Endodermal cell (in vitro differentiated cells): ENCODE data around the gene PLEKHM3. TPM values are rescaled to one million over a fixed set of nuclear protein-coding genes. Genes with fewer than 3 reads are reported as not detected.

ENCODE experiments used
- DNase-seq: peaks from one replicate; pipeline ENCODE4 v3.0.0-alpha.2; 2017
- H3K27ac ChIP-seq: 2 replicates; pipeline ENCODE4 v1.5.1; 2013; ENCODE audit warnings: mild to moderate bottlenecking, low read depth, low read length, moderate library complexity
- H3K27me3 ChIP-seq: 2 replicates; pipeline ENCODE4 v1.6.1; 2013; ENCODE audit warnings: mild to moderate bottlenecking, low read length, moderate library complexity; ENCODE audit not compliant: insufficient read depth, control insufficient read depth, poor library complexity, severe bottlenecking
- H3K36me3 ChIP-seq: 2 replicates; pipeline ENCODE4 v1.7.0; 2013; ENCODE audit warnings: mild to moderate bottlenecking, low read length, moderate library complexity; ENCODE audit not compliant: control insufficient read depth, insufficient read depth
- H3K4me1 ChIP-seq: one replicate; pipeline ENCODE4 v1.7.0; 2013; ENCODE audit warnings: low read length; ENCODE audit not compliant: control insufficient read depth, insufficient read depth
- H3K4me3 ChIP-seq: 2 replicates; pipeline ENCODE4 v1.5.1; 2013; ENCODE audit warnings: mild to moderate bottlenecking, low read length, moderate library complexity
- H3K9ac ChIP-seq: 2 replicates; pipeline ENCODE4 v1.6.1; 2013; ENCODE audit warnings: mild to moderate bottlenecking, low read length, moderate library complexity; ENCODE audit not compliant: poor library complexity, severe bottlenecking; ENCODE audit errors: extremely low read depth
- H3K9me3 ChIP-seq: 2 replicates; pipeline ENCODE4 v1.6.1; 2013; ENCODE audit warnings: mild to moderate bottlenecking, low read length, moderate library complexity; ENCODE audit not compliant: control insufficient read depth
- H3K27ac Mint-ChIP-seq: 2 replicates; pipeline ENCODE4 v1.8.0; 2020; ENCODE audit warnings: mixed read lengths
- H3K27me3 Mint-ChIP-seq: 2 replicates; pipeline ENCODE4 v1.8.0; 2021; ENCODE audit warnings: mild to moderate bottlenecking, mixed read lengths; ENCODE audit not compliant: insufficient read depth
- H3K36me3 Mint-ChIP-seq: 2 replicates; pipeline ENCODE4 v1.8.0; 2020; ENCODE audit warnings: low read depth, mixed read lengths
- H3K4me1 Mint-ChIP-seq: 2 replicates; pipeline ENCODE4 v1.8.0; 2020; ENCODE audit warnings: mixed read lengths
- H3K4me3 Mint-ChIP-seq: 2 replicates; pipeline ENCODE4 v1.8.0; 2020; ENCODE audit warnings: mild to moderate bottlenecking, moderate library complexity, mixed read lengths
- H3K9me3 Mint-ChIP-seq: 2 replicates; pipeline ENCODE4 v1.8.0; 2020; ENCODE audit warnings: mild to moderate bottlenecking, mixed read lengths
- CTCF ChIP-seq: fragments of 200-600 bp; sonication (generic); conservative IDR thresholded peaks from 2 replicates; pipeline ENCODE4 v1.5.0; 2021; ENCODE audit warnings: antibody characterized with exemption, mild to moderate bottlenecking
- WGBS, 2 experiments: methylation state at CpG; one replicate each; pipeline versions ENCODE4 v1.1.5 to v1.1.7; 2013; ENCODE audit warnings: missing lambda C conversion rate in 2 of 2, mixed read lengths in 1 of 2; ENCODE audit not compliant: insufficient coverage in 1 of 2, insufficient read length in 1 of 2; 5-methylcytosine and 5-hydroxymethylcytosine counted together
- total RNA-seq, 2 donors: library from RNA; stranded (reverse); fragmentation: NEBNext Ultra II Directional in 1 of 2; extraction: Animal tissue kit (Norgen Biotek cat#: 25700) in 1 of 2; gene quantifications; 2 replicates in 1 of 2; 3 replicates in 1 of 2; pipeline ENCODE4 v1.2.1, GENCODE V29; 2021

The PLEKHM3 gene
- total RNA-seq, 2 donors from 2014 or later = 13.3 to 17.9 TPM

- peaks cover 7% of the 10 kb centered on the region for H3K36me3 Mint-ChIP-seq
- no peaks in the 10 kb centered on the region for H3K27me3 ChIP-seq
- H3K27ac ChIP-seq = no peak overlapping the region
- no peaks in the 10 kb centered on the region for H3K9me3 ChIP-seq
- no peaks in the 10 kb centered on the region for H3K9me3 Mint-ChIP-seq
- no peak for TF ChIP-seq CTCF
- no peak overlapping the region for H3K27ac Mint-ChIP-seq
- H3K4me3 ChIP-seq = no peak overlapping the region
- no peak overlapping the region for H3K9ac ChIP-seq
- H3K4me1 Mint-ChIP-seq = peaks cover 62% of the 10 kb centered on the region
- no peaks in the 10 kb centered on the region for H3K27me3 Mint-ChIP-seq
- 88 to 97% methylated on average over 7 to 9 of the region's 9 CpGs for WGBS, 2 experiments
- DNase-seq = no peak
- H3K4me3 Mint-ChIP-seq = no peak overlapping the region
- peaks cover 36% of the 10 kb centered on the region for H3K4me1 ChIP-seq
- H3K36me3 ChIP-seq = peaks cover 11% of the 10 kb centered on the region
Observed at GRCh38 chr2:207897541-207898353, 127.6 kb downstream of the PLEKHM3 start.

GRCh38 chr2:207896525-207897285 lies 128.6 kb downstream of the PLEKHM3 start:
- TF ChIP-seq CTCF = peak; percentile 79
- H3K4me1 ChIP-seq = peaks cover 45% of the 10 kb centered on the region
- peak overlapping the region; percentile 21 for H3K9ac ChIP-seq
- Mint-ChIP-seq H3K27me3 (no peaks in the 10 kb centered on the region), H3K36me3 (peaks cover 7% of the 10 kb centered on the region), H3K4me1 (peaks cover 63% of the 10 kb centered on the region), H3K9me3 (no peaks in the 10 kb centered on the region), H3K27ac (peak overlapping the region; percentile 89), H3K4me3 (no peak overlapping the region)
- no peak overlapping the region for H3K27ac ChIP-seq
- peak; percentile 85 for DNase-seq
- no peak overlapping the region for H3K4me3 ChIP-seq
- no peaks in the 10 kb centered on the region for H3K9me3 ChIP-seq
- H3K27me3 ChIP-seq = no peaks in the 10 kb centered on the region
- 53 to 59% methylated on average over 5 to 6 of the region's 6 CpGs for WGBS, 2 experiments
- H3K36me3 ChIP-seq = peaks cover 11% of the 10 kb centered on the region

- H3K27ac ChIP-seq = no peak overlapping the region
- H3K36me3 ChIP-seq = peaks cover 9% of the 10 kb centered on the region
- no peak for DNase-seq
- peaks cover 57% of the 10 kb centered on the region for H3K4me1 Mint-ChIP-seq
- WGBS, 2 experiments = 89 to 96% methylated on average over 5 of the region's 5 CpGs
- peaks cover 5% of the 10 kb centered on the region for H3K36me3 Mint-ChIP-seq
- H3K4me3 ChIP-seq = no peak overlapping the region
- no peak overlapping the region for H3K9ac ChIP-seq
- no peak overlapping the region for H3K4me3 Mint-ChIP-seq
- H3K4me1 ChIP-seq = peaks cover 40% of the 10 kb centered on the region
- no peaks in the 10 kb centered on the region for H3K9me3 ChIP-seq
- no peaks in the 10 kb centered on the region for H3K27me3 ChIP-seq
- no peaks in the 10 kb centered on the region for H3K27me3 Mint-ChIP-seq
- TF ChIP-seq CTCF = no peak
- peak overlapping the region; percentile 31 for H3K27ac Mint-ChIP-seq
- H3K9me3 Mint-ChIP-seq = no peaks in the 10 kb centered on the region
Observed at GRCh38 chr2:207895274-207895860, 130.0 kb downstream of the PLEKHM3 start.
